Measurements from ENCODE around the gene SLC22A9.

Gene SLC22A9

DNA sequence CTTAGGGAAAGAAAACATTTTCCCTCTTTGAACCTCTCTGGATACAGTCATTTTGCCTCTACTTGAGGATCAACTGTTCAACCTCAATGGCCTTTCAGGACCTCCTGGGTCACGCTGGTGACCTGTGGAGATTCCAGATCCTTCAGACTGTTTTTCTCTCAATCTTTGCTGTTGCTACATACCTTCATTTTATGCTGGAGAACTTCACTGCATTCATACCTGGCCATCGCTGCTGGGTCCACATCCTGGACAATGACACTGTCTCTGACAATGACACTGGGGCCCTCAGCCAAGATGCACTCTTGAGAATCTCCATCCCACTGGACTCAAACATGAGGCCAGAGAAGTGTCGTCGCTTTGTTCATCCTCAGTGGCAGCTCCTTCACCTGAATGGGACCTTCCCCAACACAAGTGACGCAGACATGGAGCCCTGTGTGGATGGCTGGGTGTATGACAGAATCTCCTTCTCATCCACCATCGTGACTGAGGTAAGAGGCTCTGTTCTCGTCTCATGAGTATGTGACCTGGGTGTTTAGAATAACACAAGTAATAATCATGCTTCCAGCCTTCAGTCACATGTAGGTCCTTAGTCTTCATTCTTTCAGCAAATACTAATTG is 495 bp downstream of the SLC22A9 start:
- no peak for DNase-seq (ENCODE audit: low spot score)
- TF ChIP-seq, protein P1, sequence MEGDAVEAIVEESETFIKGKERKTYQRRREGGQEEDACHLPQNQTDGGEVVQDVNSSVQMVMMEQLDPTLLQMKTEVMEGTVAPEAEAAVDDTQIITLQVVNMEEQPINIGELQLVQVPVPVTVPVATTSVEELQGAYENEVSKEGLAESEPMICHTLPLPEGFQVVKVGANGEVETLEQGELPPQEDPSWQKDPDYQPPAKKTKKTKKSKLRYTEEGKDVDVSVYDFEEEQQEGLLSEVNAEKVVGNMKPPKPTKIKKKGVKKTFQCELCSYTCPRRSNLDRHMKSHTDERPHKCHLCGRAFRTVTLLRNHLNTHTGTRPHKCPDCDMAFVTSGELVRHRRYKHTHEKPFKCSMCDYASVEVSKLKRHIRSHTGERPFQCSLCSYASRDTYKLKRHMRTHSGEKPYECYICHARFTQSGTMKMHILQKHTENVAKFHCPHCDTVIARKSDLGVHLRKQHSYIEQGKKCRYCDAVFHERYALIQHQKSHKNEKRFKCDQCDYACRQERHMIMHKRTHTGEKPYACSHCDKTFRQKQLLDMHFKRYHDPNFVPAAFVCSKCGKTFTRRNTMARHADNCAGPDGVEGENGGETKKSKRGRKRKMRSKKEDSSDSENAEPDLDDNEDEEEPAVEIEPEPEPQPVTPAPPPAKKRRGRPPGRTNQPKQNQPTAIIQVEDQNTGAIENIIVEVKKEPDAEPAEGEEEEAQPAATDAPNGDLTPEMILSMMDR (IDR thresholded peaks at IDR 0.05; ENCODE audit: extremely low read depth, missing control alignments) = no peak

DNA sequence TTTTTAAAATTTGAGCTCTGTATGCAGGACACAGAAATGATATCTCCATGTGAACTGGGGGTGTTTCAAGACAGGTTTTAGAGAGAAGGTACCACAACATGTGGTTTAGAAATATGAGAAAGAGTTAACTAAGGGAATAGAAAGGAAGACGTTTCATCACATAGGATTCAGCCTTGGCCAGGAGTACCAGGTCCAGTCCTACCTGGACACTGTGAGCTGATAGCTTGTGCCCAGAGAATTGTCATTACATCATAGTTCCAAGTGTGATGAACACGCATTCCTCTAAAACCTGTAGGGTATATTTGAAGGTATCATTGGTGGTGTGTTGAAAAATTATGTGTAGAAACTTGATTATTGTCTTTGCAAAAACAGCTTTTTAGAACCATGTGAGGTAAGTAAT is 1.8 kb downstream of the SLC22A9 start:
- TF ChIP-seq, protein P1 (IDR thresholded peaks at IDR 0.05; ENCODE audit: extremely low read depth, missing control alignments) = no peak
- no peak for DNase-seq (ENCODE audit: low spot score)

DNA sequence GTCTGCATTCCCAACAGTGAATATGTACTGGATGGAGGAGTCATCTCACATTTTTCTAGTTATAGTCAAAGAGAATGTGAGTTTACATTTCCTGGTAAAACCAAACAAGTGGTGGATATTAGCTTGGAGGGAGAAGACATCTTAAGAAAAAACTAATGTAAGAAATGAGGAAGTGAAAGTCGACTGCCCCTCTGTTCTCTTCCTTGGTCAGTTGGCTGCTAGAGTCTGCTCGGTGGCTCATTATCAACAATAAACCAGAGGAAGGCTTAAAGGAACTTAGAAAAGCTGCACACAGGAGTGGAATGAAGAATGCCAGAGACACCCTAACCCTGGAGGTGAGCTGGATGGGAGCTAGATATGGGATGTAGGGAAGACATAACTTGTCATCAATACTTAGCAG is 5.8 kb downstream of the SLC22A9 start:
- DNase-seq (ENCODE audit: low spot score) = peak; percentile 31
- TF ChIP-seq, protein P1 (IDR thresholded peaks at IDR 0.05; ENCODE audit: extremely low read depth, missing control alignments) = no peak

GRCh38 chr11:63380130-63380529 is 10.5 kb downstream of the SLC22A9 start:
- no peak for DNase-seq (ENCODE audit: low spot score)
- TF ChIP-seq, protein P1 (IDR thresholded peaks at IDR 0.05; ENCODE audit: extremely low read depth, missing control alignments) = no peak

GRCh38 chr11:63395697-63396096 is 26.1 kb downstream of the SLC22A9 start:
- TF ChIP-seq, protein P1 (IDR thresholded peaks at IDR 0.05; ENCODE audit: extremely low read depth, missing control alignments) = no peak
- DNase-seq (ENCODE audit: low spot score) = no peak

DNA sequence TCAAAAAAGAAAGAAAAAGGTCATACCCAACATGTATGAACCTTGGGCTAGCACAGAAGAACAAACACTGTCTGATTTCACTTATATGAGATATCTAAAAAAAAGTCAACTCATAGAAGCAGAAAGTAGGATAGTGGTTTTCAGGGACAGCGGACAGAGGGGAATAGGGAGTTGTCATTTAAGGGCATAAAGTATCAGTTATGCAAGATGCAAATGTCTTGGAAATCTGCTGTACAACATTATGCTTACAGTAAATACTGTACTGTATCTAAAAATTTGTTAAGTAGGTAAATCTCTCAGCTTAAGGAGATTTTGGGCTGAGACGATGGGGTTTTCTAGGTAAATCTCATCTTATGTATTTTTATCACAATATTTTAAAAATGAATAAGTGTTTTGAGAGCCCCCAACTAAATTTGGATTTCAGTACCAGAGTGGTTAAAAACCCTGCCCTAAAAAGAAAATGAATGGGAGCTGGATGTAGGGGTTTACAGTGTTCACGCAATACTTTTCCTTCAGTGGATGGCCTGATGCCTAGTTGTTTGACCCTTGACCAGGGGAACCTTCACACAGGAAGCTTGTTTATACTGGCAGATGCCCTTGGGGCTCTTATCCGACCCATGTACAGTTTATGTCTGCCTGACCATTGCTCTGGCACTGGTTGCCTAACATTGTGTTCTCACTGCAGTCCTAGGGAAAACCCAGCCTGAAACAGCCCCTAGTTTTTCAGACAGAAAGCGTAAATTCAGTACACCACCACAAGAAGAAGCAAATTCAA is 34.8 kb downstream of the SLC22A9 start:
- no peak for DNase-seq (ENCODE audit: low spot score)
- TF ChIP-seq, protein P1 (IDR thresholded peaks at IDR 0.05; ENCODE audit: extremely low read depth, missing control alignments) = no peak

- TF ChIP-seq, protein P1 (IDR thresholded peaks at IDR 0.05; ENCODE audit: extremely low read depth, missing control alignments) = no peak
- DNase-seq (ENCODE audit: low spot score) = no peak
These were observed 35.5 kb downstream of the SLC22A9 start for GRCh38 chr11:63405114-63405513.
